ENCODE results near the gene PPP1R9B.

DNA sequence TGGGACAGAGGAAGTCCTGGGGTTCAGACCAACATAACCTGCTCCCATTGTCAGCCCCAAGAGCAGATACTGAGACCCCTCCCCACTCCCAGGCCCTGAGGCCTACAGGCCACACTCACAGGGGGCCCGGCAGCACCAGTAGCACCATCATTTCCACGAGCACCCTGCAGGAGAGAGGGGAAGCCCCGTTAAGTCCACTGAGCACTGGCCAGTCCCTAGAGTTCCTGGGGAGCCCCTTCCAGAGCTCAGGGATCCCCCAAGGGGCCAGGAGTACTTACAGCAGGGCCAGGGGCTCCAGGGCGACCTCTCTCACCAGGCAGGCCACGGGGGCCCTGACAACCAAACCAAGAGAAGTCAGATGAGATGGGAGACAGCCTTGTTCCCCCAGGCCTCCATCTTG is 45.6 kb upstream of the PPP1R9B start:
- TF ChIP-seq, protein P1, sequence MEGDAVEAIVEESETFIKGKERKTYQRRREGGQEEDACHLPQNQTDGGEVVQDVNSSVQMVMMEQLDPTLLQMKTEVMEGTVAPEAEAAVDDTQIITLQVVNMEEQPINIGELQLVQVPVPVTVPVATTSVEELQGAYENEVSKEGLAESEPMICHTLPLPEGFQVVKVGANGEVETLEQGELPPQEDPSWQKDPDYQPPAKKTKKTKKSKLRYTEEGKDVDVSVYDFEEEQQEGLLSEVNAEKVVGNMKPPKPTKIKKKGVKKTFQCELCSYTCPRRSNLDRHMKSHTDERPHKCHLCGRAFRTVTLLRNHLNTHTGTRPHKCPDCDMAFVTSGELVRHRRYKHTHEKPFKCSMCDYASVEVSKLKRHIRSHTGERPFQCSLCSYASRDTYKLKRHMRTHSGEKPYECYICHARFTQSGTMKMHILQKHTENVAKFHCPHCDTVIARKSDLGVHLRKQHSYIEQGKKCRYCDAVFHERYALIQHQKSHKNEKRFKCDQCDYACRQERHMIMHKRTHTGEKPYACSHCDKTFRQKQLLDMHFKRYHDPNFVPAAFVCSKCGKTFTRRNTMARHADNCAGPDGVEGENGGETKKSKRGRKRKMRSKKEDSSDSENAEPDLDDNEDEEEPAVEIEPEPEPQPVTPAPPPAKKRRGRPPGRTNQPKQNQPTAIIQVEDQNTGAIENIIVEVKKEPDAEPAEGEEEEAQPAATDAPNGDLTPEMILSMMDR (IDR thresholded peaks at IDR 0.05; ENCODE audit: low read depth, low read length, missing input control): no peak
- TF ChIP-seq YY1 (IDR thresholded peaks at IDR 0.05): no peak
- TF ChIP-seq, protein P2, sequence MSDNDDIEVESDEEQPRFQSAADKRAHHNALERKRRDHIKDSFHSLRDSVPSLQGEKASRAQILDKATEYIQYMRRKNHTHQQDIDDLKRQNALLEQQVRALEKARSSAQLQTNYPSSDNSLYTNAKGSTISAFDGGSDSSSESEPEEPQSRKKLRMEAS (IDR thresholded peaks at IDR 0.05): no peak
- TF ChIP-seq JUND (IDR thresholded peaks at IDR 0.05): no peak
- TF ChIP-seq TAF1 (conservative IDR thresholded peaks at IDR 0.05): no peak
- TF ChIP-seq, protein P3, sequence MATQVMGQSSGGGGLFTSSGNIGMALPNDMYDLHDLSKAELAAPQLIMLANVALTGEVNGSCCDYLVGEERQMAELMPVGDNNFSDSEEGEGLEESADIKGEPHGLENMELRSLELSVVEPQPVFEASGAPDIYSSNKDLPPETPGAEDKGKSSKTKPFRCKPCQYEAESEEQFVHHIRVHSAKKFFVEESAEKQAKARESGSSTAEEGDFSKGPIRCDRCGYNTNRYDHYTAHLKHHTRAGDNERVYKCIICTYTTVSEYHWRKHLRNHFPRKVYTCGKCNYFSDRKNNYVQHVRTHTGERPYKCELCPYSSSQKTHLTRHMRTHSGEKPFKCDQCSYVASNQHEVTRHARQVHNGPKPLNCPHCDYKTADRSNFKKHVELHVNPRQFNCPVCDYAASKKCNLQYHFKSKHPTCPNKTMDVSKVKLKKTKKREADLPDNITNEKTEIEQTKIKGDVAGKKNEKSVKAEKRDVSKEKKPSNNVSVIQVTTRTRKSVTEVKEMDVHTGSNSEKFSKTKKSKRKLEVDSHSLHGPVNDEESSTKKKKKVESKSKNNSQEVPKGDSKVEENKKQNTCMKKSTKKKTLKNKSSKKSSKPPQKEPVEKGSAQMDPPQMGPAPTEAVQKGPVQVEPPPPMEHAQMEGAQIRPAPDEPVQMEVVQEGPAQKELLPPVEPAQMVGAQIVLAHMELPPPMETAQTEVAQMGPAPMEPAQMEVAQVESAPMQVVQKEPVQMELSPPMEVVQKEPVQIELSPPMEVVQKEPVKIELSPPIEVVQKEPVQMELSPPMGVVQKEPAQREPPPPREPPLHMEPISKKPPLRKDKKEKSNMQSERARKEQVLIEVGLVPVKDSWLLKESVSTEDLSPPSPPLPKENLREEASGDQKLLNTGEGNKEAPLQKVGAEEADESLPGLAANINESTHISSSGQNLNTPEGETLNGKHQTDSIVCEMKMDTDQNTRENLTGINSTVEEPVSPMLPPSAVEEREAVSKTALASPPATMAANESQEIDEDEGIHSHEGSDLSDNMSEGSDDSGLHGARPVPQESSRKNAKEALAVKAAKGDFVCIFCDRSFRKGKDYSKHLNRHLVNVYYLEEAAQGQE (IDR thresholded peaks at IDR 0.05): no peak
- no peak for TF ChIP-seq EGR1 (IDR thresholded peaks at IDR 0.05; ENCODE audit: low read depth in 2 of 2)
- TF ChIP-seq, protein P4, sequence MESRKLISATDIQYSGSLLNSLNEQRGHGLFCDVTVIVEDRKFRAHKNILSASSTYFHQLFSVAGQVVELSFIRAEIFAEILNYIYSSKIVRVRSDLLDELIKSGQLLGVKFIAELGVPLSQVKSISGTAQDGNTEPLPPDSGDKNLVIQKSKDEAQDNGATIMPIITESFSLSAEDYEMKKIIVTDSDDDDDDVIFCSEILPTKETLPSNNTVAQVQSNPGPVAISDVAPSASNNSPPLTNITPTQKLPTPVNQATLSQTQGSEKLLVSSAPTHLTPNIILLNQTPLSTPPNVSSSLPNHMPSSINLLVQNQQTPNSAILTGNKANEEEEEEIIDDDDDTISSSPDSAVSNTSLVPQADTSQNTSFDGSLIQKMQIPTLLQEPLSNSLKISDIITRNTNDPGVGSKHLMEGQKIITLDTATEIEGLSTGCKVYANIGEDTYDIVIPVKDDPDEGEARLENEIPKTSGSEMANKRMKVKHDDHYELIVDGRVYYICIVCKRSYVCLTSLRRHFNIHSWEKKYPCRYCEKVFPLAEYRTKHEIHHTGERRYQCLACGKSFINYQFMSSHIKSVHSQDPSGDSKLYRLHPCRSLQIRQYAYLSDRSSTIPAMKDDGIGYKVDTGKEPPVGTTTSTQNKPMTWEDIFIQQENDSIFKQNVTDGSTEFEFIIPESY (IDR thresholded peaks at IDR 0.05): no peak

All from liver (tissue), 3 donors.